Measurements from ENCODE around the gene VWA8.

The VWA8 gene

GRCh38 chr13:41710771-41711170 lies 250.1 kb downstream of the VWA8 start:
- H3K4me3 ChIP-seq (ENCODE audit: low read depth, low read length): no peak overlapping the region
- CTCF ChIA-PET: interaction anchor here (0.6 to 1.4 kb wide), 2 partner anchors 43 to 232 kb away, joined by 4 to 5 read pairs; no protein-coding TSS in a partner anchor
- POLR2A ChIA-PET: no interaction called here

GRCh38 chr13:41709511-41709910 lies 251.4 kb downstream of the VWA8 start:
- H3K27ac ChIP-seq (ENCODE audit: extremely low read depth, low read depth, low read length): no peak overlapping the region
- CTCF ChIA-PET: no interaction called here
- no peaks in the 10 kb centered on the region for H3K36me3 ChIP-seq (ENCODE audit: control insufficient read depth in 2 of 2, insufficient read depth in 1 of 2, low read length in 2 of 2)
- POLR2A ChIA-PET: no interaction called here
- no peaks in the 10 kb centered on the region for H3K9me3 ChIP-seq (ENCODE audit: control insufficient read depth, insufficient read depth, low read depth, low read length)
- H3K4me3 ChIP-seq (ENCODE audit: low read depth, low read length): no peak overlapping the region
- TF ChIP-seq ZNF621 (tag by site-specific recombination; IDR thresholded peaks at IDR 0.05): no peak
- no peaks in the 10 kb centered on the region for H3K4me1 ChIP-seq (ENCODE audit: control insufficient read depth, insufficient read depth, low read length)

More at GRCh38 chr13:41710771-41711170, 250.1 kb downstream of the VWA8 start:
- H3K27ac ChIP-seq (ENCODE audit: extremely low read depth, low read depth, low read length): no peak overlapping the region
- no peaks in the 10 kb centered on the region for H3K36me3 ChIP-seq (ENCODE audit: control insufficient read depth in 2 of 2, insufficient read depth in 1 of 2, low read length in 2 of 2)
- H3K9me3 ChIP-seq (ENCODE audit: control insufficient read depth, insufficient read depth, low read depth, low read length): no peaks in the 10 kb centered on the region
- H3K4me1 ChIP-seq (ENCODE audit: control insufficient read depth, insufficient read depth, low read length): no peaks in the 10 kb centered on the region
- TF ChIP-seq ZNF501 (tag by site-specific recombination; IDR thresholded peaks at IDR 0.05) (no peak), ZNF133 (tag by site-specific recombination; IDR thresholded peaks at IDR 0.05) (no peak), ZNF211 (tag by site-specific recombination; IDR thresholded peaks at IDR 0.05; ENCODE audit: low read depth) (no peak), ZNF560 (tag by site-specific recombination; IDR thresholded peaks at IDR 0.05; ENCODE audit: borderline replicate concordance) (no peak), ZFP37 (tag by site-specific recombination; IDR thresholded peaks at IDR 0.05) (no peak), ZNF26 (tag by site-specific recombination; IDR thresholded peaks at IDR 0.05) (no peak), SP7 (tag by site-specific recombination; IDR thresholded peaks at IDR 0.05) (no peak), ZNF184 (tag by site-specific recombination; IDR thresholded peaks at IDR 0.05) (no peak), ZNF585B (tag by site-specific recombination; IDR thresholded peaks at IDR 0.05) (no peak), ZNF366 (tag by site-specific recombination; conservative IDR thresholded peaks at IDR 0.05) (no peak), BCL11A (tag by site-specific recombination; IDR thresholded peaks at IDR 0.05; ENCODE audit: low read depth) (no peak), AEBP2 (tag by site-specific recombination; IDR thresholded peaks at IDR 0.05; ENCODE audit: borderline replicate concordance) (no peak), ZNF157 (tag by site-specific recombination; IDR thresholded peaks at IDR 0.05) (no peak), ZNF426 (tag by site-specific recombination; IDR thresholded peaks at IDR 0.05) (no peak), ZNF114 (tag by site-specific recombination; IDR thresholded peaks at IDR 0.05) (no peak), ZNF391 (tag by site-specific recombination; IDR thresholded peaks at IDR 0.05; ENCODE audit: borderline replicate concordance, low read depth) (no peak), ZNF701 (tag by site-specific recombination; IDR thresholded peaks at IDR 0.05) (no peak)
- TF ChIP-seq, protein P1, sequence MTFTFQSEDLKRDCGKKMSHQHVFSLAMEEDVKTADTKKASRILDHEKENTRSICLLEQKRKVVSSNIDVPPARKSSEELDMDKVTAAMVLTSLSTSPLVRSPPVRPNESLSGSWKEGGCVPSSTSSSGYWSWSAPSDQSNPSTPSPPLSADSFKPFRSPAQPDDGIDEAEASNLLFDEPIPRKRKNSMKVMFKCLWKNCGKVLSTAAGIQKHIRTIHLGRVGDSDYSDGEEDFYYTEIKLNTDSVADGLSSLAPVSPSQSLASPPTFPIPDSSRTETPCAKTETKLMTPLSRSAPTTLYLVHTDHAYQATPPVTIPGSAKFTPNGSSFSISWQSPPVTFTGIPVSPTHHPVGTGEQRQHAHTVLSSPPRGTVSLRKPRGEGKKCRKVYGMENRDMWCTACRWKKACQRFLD (tag by site-specific recombination; IDR thresholded peaks at IDR 0.05): no peak
- TF ChIP-seq, protein P2, sequence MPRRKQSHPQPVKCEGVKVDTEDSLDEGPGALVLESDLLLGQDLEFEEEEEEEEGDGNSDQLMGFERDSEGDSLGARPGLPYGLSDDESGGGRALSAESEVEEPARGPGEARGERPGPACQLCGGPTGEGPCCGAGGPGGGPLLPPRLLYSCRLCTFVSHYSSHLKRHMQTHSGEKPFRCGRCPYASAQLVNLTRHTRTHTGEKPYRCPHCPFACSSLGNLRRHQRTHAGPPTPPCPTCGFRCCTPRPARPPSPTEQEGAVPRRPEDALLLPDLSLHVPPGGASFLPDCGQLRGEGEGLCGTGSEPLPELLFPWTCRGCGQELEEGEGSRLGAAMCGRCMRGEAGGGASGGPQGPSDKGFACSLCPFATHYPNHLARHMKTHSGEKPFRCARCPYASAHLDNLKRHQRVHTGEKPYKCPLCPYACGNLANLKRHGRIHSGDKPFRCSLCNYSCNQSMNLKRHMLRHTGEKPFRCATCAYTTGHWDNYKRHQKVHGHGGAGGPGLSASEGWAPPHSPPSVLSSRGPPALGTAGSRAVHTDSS (tag by site-specific recombination; IDR thresholded peaks at IDR 0.05): no peak
- TF ChIP-seq, protein P3, sequence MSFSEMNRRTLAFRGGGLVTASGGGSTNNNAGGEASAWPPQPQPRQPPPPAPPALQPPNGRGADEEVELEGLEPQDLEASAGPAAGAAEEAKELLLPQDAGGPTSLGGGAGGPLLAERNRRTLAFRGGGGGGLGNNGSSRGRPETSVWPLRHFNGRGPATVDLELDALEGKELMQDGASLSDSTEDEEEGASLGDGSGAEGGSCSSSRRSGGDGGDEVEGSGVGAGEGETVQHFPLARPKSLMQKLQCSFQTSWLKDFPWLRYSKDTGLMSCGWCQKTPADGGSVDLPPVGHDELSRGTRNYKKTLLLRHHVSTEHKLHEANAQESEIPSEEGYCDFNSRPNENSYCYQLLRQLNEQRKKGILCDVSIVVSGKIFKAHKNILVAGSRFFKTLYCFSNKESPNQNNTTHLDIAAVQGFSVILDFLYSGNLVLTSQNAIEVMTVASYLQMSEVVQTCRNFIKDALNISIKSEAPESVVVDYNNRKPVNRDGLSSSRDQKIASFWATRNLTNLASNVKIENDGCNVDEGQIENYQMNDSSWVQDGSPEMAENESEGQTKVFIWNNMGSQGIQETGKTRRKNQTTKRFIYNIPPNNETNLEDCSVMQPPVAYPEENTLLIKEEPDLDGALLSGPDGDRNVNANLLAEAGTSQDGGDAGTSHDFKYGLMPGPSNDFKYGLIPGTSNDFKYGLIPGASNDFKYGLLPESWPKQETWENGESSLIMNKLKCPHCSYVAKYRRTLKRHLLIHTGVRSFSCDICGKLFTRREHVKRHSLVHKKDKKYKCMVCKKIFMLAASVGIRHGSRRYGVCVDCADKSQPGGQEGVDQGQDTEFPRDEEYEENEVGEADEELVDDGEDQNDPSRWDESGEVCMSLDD (tag by site-specific recombination; IDR thresholded peaks at IDR 0.05): no peak
